ENCODE data around the gene IQGAP1.
"Not testable (repeated sequence)": the region's sequence is repeated elsewhere in the genome, so short reads cannot be mapped to it uniquely, and the experiment has no call there.

IQGAP1 gene

GRCh38 chr15:90501898-90502297, 113.9 kb downstream of the IQGAP1 start:
- ChIA-PET POLR2A (no interaction called here), CTCF (interaction anchor here (1.2 to 2.0 kb wide), 2 partner anchors 20 to 182 kb away, joined by 3 to 9 read pairs; no protein-coding TSS in a partner anchor)
- no peak overlapping the region for H3K27ac ChIP-seq (ENCODE audit: extremely low read depth, low read depth, low read length)
- H3K36me3 ChIP-seq (ENCODE audit: control insufficient read depth in 2 of 2, insufficient read depth in 1 of 2, low read length in 2 of 2) = peaks cover 24 to 38% of the 10 kb centered on the region in 2 experiments
- TF ChIP-seq ZNF621 (tag by site-specific recombination; IDR thresholded peaks at IDR 0.05) (no peak), HIC1 (tag by site-specific recombination; IDR thresholded peaks at IDR 0.05) (no peak), ZNF610 (tag by site-specific recombination; IDR thresholded peaks at IDR 0.05; ENCODE audit: borderline replicate concordance) (no peak), ZNF404 (tag by site-specific recombination; IDR thresholded peaks at IDR 0.05) (no peak), SP7 (tag by site-specific recombination; IDR thresholded peaks at IDR 0.05) (no peak), ZNF488 (tag by site-specific recombination; IDR thresholded peaks at IDR 0.05) (no peak), PRDM2 (tag by site-specific recombination; IDR thresholded peaks at IDR 0.05; ENCODE audit: borderline replicate concordance) (no peak), ZNF571 (tag by site-specific recombination; IDR thresholded peaks at IDR 0.05) (no peak)
- H3K4me3 ChIP-seq (ENCODE audit: low read depth, low read length) = no peak overlapping the region
- no peaks in the 10 kb centered on the region; the same call in 1 of the 2 replicates for H3K9me3 ChIP-seq (ENCODE audit: control insufficient read depth, insufficient read depth, low read depth, low read length)
- H3K4me1 ChIP-seq (ENCODE audit: control insufficient read depth, insufficient read depth, low read length) = no peaks in the 10 kb centered on the region

- H3K36me3 ChIP-seq (ENCODE audit: control insufficient read depth in 2 of 2, insufficient read depth in 1 of 2, low read length in 2 of 2); H3K27ac ChIP-seq (ENCODE audit: extremely low read depth, low read depth, low read length); H3K4me3 ChIP-seq (ENCODE audit: low read depth, low read length); H3K9me3 ChIP-seq (ENCODE audit: control insufficient read depth, insufficient read depth, low read depth, low read length); H3K4me1 ChIP-seq (ENCODE audit: control insufficient read depth, insufficient read depth, low read length): not testable (repeated sequence)
- CTCF ChIA-PET = interaction anchor here (1.4 kb wide), 1 partner anchor 190 kb away, joined by 4 read pairs; no protein-coding TSS in a partner anchor
- POLR2A ChIA-PET = interaction anchor here (0.5 kb wide), 1 partner anchor 383 kb away, joined by 3 read pairs; no protein-coding TSS in a partner anchor
These were observed 122.7 kb downstream of the IQGAP1 start for GRCh38 chr15:90510781-90511180.

- not testable (repeated sequence) for H3K36me3 ChIP-seq (ENCODE audit: control insufficient read depth in 2 of 2, insufficient read depth in 1 of 2, low read length in 2 of 2); H3K27ac ChIP-seq (ENCODE audit: extremely low read depth, low read depth, low read length); H3K9me3 ChIP-seq (ENCODE audit: control insufficient read depth, insufficient read depth, low read depth, low read length); H3K4me3 ChIP-seq (ENCODE audit: low read depth, low read length); H3K4me1 ChIP-seq (ENCODE audit: control insufficient read depth, insufficient read depth, low read length)
- POLR2A ChIA-PET = interaction anchor here (0.6 kb wide), 1 partner anchor 189 kb away, joined by 3 read pairs; no protein-coding TSS in a partner anchor
- CTCF ChIA-PET = interaction anchor here (1.4 kb wide), 1 partner anchor 191 kb away, joined by 4 read pairs; no protein-coding TSS in a partner anchor
These were observed 123.2 kb downstream of the IQGAP1 start for GRCh38 chr15:90511211-90511618.

All from HEK293 (cell line).